ENCODE data around the gene MAK. TPM values are rescaled to one million over a fixed set of nuclear protein-coding genes. Genes with fewer than 3 reads are reported as not detected.
"Not testable (repeated sequence)": the region's sequence is repeated elsewhere in the genome, so short reads cannot be mapped to it uniquely, and the experiment has no call there.

The MAK gene
- total RNA-seq, 2 donors from 2014 or later: 0.07 to 0.50 TPM

DNA sequence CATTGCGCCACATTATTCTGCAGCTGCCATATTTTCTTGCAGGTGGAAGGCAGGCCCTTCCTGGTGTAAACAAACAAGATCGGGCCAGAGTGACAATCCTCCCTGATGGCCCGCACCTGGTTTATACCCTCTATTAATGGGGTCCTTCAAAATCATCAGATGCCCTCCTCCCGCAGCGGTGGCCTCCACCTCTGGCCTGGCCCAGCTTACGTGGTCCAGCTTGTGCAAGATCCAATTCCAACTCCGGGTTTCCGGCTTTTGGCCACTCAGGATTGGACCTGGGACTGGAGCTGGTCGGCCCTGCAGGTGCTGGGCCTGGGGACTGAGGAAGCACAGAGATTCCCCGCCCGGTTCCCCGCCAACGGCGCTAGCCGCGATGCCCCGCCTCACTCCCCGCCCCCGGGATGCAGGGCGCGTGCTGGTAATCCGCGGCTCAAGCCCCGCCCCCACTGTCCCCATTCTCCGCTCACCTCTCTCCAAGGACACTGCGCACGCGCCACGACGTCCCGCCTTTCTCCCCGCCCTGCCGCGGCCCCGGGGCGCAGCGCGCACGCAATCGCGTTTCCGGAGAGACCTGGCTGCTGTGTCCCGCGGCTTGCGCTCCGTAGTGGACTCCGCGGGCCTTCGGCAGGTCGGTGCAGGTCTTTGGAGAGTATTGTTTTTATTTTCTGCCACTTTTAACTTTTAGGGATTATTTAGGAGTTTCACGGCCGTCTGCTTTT is 90.9 kb downstream of the MAK start, which contains the start of gene TMEM14B:
Gene TMEM14B (plus strand): TSS at position 555 of the 722 bp plus-strand sequence. CDS start 1,441 bp downstream, outside the sequence.
- H3K27me3 Mint-ChIP-seq: peaks cover 6 to 12% of the 10 kb centered on the region in 2 donors
- DNase-seq (ENCODE audit: low spot score) (peak; percentile 99), ATAC-seq (peak; percentile 98 to 99)
- H3K4me3 Mint-ChIP-seq: peak within 1 kb of the TSS; percentile 91
- H3K36me3 Mint-ChIP-seq: no peaks in the 10 kb centered on the region
- no peaks in the 10 kb centered on the region for H3K9me3 Mint-ChIP-seq
- H3K4me1 Mint-ChIP-seq (ENCODE audit: low read depth in 2 of 2): peaks cover 36 to 51% of the 10 kb centered on the region in 2 donors
- H3K27ac Mint-ChIP-seq: peak within 1 kb of the TSS; percentile 81 to 91

DNA sequence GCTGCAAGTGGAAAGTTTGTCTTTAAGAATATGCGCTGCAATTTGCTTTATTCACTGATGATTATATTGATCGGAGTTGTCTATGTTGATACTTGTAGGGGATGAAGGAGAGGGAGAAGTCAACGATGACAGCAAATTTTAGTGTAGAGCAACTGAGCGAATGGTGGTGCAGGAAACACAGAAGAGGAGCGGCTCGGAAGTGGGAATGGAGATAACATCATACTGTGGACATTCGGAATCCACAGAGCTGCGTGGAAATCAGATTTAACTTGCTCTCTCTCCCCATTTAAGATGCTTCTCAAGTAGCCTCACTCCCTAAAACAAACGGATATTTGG is 91.5 kb downstream of the MAK start:
- Mint-ChIP-seq H3K27me3 (peaks cover 6 to 12% of the 10 kb centered on the region in 2 donors), H3K4me1 (ENCODE audit: low read depth in 2 of 2) (peaks cover 33 to 47% of the 10 kb centered on the region in 2 donors), H3K36me3 (no peaks in the 10 kb centered on the region), H3K4me3 (peak overlapping the region; percentile 91), H3K9me3 (no peaks in the 10 kb centered on the region), H3K27ac (peak overlapping the region; percentile 81 to 91)
- no peak for DNase-seq (ENCODE audit: low spot score)
- no peak for ATAC-seq

DNA sequence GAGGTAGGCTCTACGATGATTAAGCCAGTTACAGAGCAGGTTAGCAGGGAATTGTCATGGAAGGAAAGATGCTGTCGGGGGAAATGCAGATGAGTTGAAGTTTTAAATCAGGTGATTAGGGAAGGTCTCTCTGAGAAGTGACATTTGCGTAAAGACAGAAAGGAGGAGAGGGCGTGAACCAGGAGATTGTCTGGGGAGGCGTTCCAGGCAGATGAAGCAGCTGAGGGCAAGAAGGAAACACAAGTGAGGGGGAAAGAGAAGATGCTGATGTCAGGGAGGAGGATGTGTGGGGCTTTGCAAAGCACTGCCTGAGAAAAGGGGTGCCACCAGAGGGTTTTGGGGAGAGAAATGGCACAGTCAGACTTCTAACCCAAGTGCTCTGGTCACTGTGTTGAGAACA is 93.2 kb downstream of the MAK start:
- Mint-ChIP-seq H3K36me3 (no peaks in the 10 kb centered on the region), H3K27ac (no peak overlapping the region), H3K27me3 (peaks cover 6 to 12% of the 10 kb centered on the region in 2 donors), H3K4me3 (no peak overlapping the region), H3K9me3 (no peaks in the 10 kb centered on the region), H3K4me1 (ENCODE audit: low read depth in 2 of 2) (peaks cover 17 to 29% of the 10 kb centered on the region in 2 donors)
- no peak for DNase-seq (ENCODE audit: low spot score)
- ATAC-seq: no peak

DNA sequence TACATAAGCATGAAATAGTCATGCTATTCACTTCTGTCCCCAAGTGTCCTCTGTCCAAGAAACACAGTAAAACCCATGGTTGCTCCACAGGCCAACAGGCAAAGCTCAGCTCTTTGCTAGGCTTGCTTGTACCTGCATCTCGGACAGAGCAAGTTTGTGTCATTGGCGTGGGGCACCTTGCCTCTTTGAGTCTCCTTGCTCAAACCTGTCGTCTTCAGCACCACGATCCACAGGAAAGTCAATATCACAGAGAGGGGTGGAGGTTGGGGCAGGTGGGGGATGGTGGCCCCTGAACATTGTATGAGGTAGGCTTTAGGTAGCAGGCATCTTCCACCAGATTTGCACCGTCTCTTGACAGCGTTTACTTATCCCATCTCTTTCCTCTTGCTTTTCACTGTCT is 94.8 kb downstream of the MAK start:
- DNase-seq (ENCODE audit: low spot score) (no peak), ATAC-seq (no peak)
- H3K4me3 Mint-ChIP-seq: no peak overlapping the region
- no peak overlapping the region for H3K27ac Mint-ChIP-seq
- peaks cover 6 to 14% of the 10 kb centered on the region in 2 donors for H3K27me3 Mint-ChIP-seq
- no peaks in the 10 kb centered on the region for H3K36me3 Mint-ChIP-seq
- H3K9me3 Mint-ChIP-seq: no peaks in the 10 kb centered on the region
- H3K4me1 Mint-ChIP-seq (ENCODE audit: low read depth in 2 of 2): peaks cover 10 to 17% of the 10 kb centered on the region in 2 donors

DNA sequence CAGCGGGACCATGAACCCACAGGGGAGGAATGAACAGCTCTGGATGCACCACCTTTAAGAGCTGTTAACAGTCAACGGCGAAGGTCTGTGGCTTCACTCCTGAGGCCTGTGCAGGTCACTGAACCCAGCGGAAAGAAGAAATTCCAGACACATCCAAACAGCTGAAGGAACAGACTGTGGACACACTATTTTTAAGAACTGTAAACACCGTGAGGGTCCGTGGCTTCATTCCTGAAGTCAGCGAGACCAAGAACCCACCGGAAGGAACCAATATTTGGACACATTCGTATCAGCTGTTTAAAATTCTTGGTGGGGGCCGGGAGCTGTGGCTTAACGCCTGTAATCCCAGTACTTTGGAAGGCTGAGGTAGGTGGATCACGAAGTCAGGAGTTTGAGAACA is 96.1 kb downstream of the MAK start:
- H3K9me3 Mint-ChIP-seq: no peaks in the 10 kb centered on the region
- H3K27me3 Mint-ChIP-seq: peaks cover 6 to 19% of the 10 kb centered on the region in 2 donors
- H3K4me1 Mint-ChIP-seq (ENCODE audit: low read depth in 2 of 2): peaks cover 5 to 8% of the 10 kb centered on the region in 2 donors
- ATAC-seq (no peak), DNase-seq (ENCODE audit: low spot score) (no peak)
- no peak overlapping the region for H3K27ac Mint-ChIP-seq
- no peaks in the 10 kb centered on the region for H3K36me3 Mint-ChIP-seq
- no peak overlapping the region for H3K4me3 Mint-ChIP-seq

DNA sequence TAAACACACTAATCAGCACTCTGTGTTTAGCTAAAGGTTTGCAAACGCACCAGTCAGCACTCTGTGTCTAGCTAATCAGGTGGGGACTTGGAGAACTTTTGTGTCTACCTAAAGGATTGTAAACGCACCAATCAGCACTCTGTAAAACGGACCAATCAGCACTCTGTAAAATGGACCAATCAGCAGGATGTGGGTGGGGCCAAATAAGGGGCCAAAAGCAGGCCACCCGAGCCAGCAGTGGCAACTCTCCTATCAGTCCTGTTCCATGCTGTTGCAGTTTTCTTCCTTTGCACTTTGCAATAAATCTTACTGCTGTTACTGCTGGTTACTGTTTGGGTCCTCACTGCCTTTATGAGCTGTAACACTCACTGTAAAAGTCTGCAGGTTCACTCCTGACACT is 96.7 kb downstream of the MAK start:
- not testable (repeated sequence) for H3K4me3 Mint-ChIP-seq; H3K9me3 Mint-ChIP-seq; H3K36me3 Mint-ChIP-seq; DNase-seq (ENCODE audit: low spot score); ATAC-seq; H3K4me1 Mint-ChIP-seq (ENCODE audit: low read depth in 2 of 2); H3K27ac Mint-ChIP-seq
- H3K27me3 Mint-ChIP-seq: peaks cover 6 to 19% of the 10 kb centered on the region in 2 donors

DNA sequence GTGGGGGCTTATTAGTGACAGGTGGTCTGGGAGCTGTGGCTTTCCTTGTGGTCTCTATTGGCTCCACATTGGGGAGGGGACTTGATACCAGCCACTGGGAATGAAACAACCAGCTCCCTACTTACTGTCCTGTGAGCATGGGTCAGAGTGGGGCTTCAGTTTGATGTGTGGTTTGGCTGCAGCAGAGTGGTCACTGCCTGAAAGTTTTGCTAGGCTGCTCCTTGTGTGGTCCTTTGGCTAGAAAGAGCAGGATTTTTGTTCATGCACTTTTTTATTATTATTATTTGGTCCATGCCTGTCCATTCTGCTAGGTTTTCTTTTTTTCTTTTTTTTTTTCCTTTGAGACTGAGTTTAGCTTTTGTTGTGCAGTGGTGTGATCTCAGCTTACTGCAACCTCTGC is 98.3 kb downstream of the MAK start:
- Mint-ChIP-seq H3K4me3 (no peak overlapping the region), H3K27ac (no peak overlapping the region), H3K9me3 (no peaks in the 10 kb centered on the region), H3K4me1 (ENCODE audit: low read depth in 2 of 2) (no peaks in the 10 kb centered on the region), H3K27me3 (peaks cover 8 to 16% of the 10 kb centered on the region in 2 donors), H3K36me3 (no peaks in the 10 kb centered on the region)
- ATAC-seq: no peak
- DNase-seq (ENCODE audit: low spot score): no peak

DNA sequence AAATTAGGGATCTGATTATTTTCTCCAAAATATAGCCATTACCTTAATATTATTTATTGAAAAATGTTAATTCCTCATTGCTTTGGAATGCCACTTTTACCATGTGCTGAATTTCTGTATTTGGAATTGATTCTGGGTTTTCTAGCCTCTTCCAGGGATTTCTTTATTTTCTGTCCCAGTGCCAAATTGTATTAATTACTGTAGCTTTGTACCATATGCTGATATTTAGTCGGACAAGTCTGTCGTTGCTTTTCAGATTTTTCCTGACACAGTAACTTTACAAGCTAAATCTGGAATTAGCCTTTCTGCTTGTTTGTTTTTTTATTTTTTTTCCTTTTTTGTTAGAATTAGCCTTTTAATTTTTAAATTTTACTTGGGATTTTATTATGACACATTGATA is 101.6 kb downstream of the MAK start:
- DNase-seq (ENCODE audit: low spot score) (no peak), ATAC-seq (no peak)
- Mint-ChIP-seq H3K27ac (no peak overlapping the region), H3K36me3 (no peaks in the 10 kb centered on the region), H3K4me1 (ENCODE audit: low read depth in 2 of 2) (peaks cover 12 to 14% of the 10 kb centered on the region in 2 donors), H3K9me3 (no peaks in the 10 kb centered on the region), H3K27me3 (peaks cover 5 to 17% of the 10 kb centered on the region in 2 donors), H3K4me3 (no peak overlapping the region)

DNA sequence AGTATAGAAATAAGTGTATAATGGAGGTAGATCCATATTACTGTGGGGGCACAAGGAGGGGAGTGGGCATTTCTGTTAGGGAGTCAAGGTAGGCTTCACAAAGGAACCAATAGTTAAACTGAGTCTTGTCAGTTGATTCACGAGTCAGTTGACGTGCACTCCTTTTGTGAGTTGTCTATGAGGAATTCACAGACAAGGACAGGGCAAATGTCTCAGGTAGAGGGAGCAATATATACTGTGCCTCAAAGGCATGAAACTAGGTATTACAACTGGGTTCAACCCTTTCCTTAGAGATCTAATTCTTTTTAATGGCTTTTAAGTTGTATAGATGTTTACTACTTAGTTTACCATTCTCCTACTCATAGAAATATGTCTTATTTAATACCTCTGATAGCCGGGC is 104.5 kb downstream of the MAK start:
- DNase-seq (ENCODE audit: low spot score) (no peak), ATAC-seq (no peak)
- Mint-ChIP-seq H3K36me3 (peaks cover 6% of the 10 kb centered on the region), H3K27me3 (peaks cover 14 to 19% of the 10 kb centered on the region in 2 donors), H3K9me3 (no peaks in the 10 kb centered on the region), H3K4me1 (ENCODE audit: low read depth in 2 of 2) (peaks cover 12 to 14% of the 10 kb centered on the region in 2 donors), H3K4me3 (peak overlapping the region; percentile 81), H3K27ac (peak overlapping the region in 1 of 2 donors; percentile 40)

DNA sequence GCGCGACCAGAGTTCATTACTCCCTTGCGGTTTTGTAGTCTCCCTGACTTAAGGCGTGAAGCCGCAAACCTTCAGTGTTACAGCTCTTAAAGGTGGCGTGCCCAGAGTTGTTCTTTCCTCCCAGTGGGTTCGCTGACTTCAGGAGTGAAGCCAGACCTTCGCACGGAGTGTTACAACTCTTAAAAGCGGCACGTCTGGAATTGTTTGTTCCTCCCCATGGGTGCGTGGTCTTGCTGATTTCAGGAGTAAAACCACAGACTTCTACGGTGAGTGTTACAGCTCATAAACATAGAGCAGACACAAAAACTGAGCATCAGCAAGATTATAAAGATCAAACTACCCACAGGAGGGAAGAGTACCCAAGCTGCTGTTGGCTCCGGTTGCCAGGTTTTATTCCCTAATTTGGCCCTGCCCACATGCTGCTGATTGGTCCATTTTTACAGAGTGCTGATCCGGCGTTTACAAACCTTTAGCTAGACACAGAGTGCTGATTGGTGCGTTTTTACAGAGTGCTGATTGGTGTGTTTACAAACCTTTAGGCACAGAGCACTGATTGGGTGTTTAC is 105.1 kb downstream of the MAK start:
- peak; percentile 94 to 96 for ATAC-seq
- peaks cover 14 to 15% of the 10 kb centered on the region in 2 donors for H3K4me1 Mint-ChIP-seq (ENCODE audit: low read depth in 2 of 2)
- no peaks in the 10 kb centered on the region for H3K9me3 Mint-ChIP-seq
- H3K27me3 Mint-ChIP-seq: peaks cover 16 to 17% of the 10 kb centered on the region in 2 donors
- H3K27ac Mint-ChIP-seq: peak overlapping the region in 1 of 2 donors; percentile 40
- H3K4me3 Mint-ChIP-seq: peak overlapping the region; percentile 81
- peaks cover 6% of the 10 kb centered on the region for H3K36me3 Mint-ChIP-seq
- peak; percentile 86 for DNase-seq (ENCODE audit: low spot score)

DNA sequence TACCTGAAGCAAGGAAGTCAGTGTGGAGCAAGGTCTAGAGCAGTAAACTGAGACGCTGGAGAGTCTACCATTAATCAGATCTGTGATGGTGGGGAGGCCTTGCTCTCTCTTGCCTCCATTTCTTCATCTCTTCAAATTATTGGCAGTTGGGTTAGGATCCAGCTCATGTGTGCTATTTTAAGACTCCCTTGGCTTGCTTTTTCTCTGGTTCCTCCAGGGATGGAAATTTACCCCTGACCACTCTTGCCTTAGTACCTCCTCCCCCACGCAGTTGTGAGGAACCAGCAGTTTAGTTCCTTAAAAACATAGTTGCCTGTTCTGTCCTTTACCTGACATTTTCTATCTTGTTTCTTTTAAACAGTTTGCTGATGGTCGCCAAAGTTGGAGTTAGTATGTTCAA is 108.1 kb downstream of the MAK start:
- DNase-seq (ENCODE audit: low spot score) (no peak), ATAC-seq (no peak)
- Mint-ChIP-seq H3K27me3 (peaks cover 19 to 27% of the 10 kb centered on the region in 2 donors), H3K36me3 (peaks cover 11% of the 10 kb centered on the region), H3K9me3 (no peaks in the 10 kb centered on the region), H3K4me1 (ENCODE audit: low read depth in 2 of 2) (peaks cover 34 to 42% of the 10 kb centered on the region in 2 donors), H3K4me3 (no peak overlapping the region), H3K27ac (peak overlapping the region in 1 of 2 donors; percentile 14)

DNA sequence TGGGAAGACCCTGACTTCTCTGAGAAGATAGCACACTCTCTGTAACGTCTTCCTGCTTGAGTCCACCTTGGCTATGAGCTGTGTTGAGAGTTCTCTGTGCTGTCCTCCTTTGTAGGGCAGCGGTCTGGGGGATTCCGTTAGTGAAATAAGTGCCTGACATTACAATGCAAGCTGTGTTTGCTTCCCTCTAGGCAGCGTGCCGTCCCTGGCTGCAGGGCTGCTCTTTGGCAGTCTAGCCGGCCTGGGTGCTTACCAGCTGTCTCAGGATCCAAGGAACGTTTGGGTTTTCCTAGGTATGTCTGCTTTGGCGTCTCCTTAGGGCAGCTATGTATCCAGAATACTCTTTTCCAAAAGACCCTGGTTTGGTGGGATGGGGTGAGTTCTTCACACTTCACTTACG is 112.6 kb downstream of the MAK start:
- H3K4me1 Mint-ChIP-seq (ENCODE audit: low read depth in 2 of 2): peaks cover 35 to 63% of the 10 kb centered on the region in 2 donors
- ATAC-seq: no peak
- no peak overlapping the region for H3K4me3 Mint-ChIP-seq
- no peaks in the 10 kb centered on the region for H3K9me3 Mint-ChIP-seq
- H3K27me3 Mint-ChIP-seq: peaks cover 17 to 33% of the 10 kb centered on the region in 2 donors
- peaks cover 11% of the 10 kb centered on the region for H3K36me3 Mint-ChIP-seq
- H3K27ac Mint-ChIP-seq: peak overlapping the region in 1 of 2 donors; percentile 60
- DNase-seq (ENCODE audit: low spot score): no peak

DNA sequence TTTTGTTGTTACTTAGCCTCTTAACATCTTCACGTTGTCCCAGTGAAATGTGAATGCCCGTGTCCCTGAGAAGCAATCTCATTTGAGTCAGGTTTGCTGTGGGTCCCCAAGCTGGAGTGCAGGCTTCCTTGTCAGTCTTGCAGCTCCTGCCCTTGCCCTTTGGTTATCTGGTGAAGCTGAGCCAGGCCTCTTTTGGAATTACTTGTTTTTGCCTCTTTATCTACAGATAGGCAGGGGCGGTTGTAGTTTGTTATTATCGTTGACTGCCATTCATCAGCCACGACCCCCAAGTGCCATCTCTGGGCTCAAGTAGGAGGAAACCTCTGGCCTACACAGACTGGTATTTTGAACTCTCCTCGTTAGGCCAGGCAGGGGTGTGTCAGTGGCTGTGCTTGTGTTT is 113.3 kb downstream of the MAK start:
- Mint-ChIP-seq H3K4me3 (no peak overlapping the region), H3K27ac (peak overlapping the region in 1 of 2 donors; percentile 60), H3K9me3 (no peaks in the 10 kb centered on the region), H3K27me3 (peaks cover 11 to 28% of the 10 kb centered on the region in 2 donors), H3K4me1 (ENCODE audit: low read depth in 2 of 2) (peaks cover 35 to 63% of the 10 kb centered on the region in 2 donors), H3K36me3 (peaks cover 4% of the 10 kb centered on the region)
- no peak for DNase-seq (ENCODE audit: low spot score)
- ATAC-seq: no peak

DNA sequence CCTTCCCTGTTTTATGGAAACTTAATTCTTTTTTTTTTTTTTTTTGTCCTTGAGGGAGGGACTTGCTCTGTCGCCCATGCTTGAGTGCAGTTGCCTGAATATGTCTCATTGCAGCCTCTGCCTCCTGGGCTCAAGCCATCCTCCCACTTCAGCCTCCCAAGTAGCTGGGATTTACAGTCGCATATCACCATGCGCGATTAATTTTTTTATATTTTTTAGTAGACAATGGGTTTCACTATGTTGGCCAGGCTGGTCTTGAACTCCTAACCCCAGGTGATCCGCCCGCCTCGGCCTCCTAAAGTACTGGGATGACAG is 114.8 kb downstream of the MAK start:
- H3K27me3 Mint-ChIP-seq: peaks cover 8 to 27% of the 10 kb centered on the region in 2 donors
- peaks cover 40 to 69% of the 10 kb centered on the region in 2 donors for H3K4me1 Mint-ChIP-seq (ENCODE audit: low read depth in 2 of 2)
- peaks cover 4% of the 10 kb centered on the region for H3K9me3 Mint-ChIP-seq
- peaks cover 4% of the 10 kb centered on the region for H3K36me3 Mint-ChIP-seq
- peak overlapping the region; percentile 93 for H3K4me3 Mint-ChIP-seq
- no peak for DNase-seq (ENCODE audit: low spot score)
- ATAC-seq: no peak
- peak overlapping the region; percentile 76 to 83 for H3K27ac Mint-ChIP-seq

All from natural killer cell treated with Interleukin-12 subunit alpha and Interleukin-12 subunit beta and Interleukin-15 and Interleukin-18, amount 100 ng/mL, for 72 hours (primary cell).